HepG2 (cell line): Measurements from ENCODE around the gene LRRC34. TPM values are rescaled to one million over a fixed set of nuclear protein-coding genes. Genes with fewer than 3 reads are reported as not detected.

ENCODE experiments used
- BORCS8-MEF2B ChIP-seq: sonication (generic); formaldehyde crosslinking; IDR thresholded peaks from 2 replicates; pipeline ENCODE4 v1.8.0; 2022; ENCODE audit warnings: mild to moderate bottlenecking, missing genetic modification reagents
- CHD2 ChIP-seq: IDR thresholded peaks from 2 replicates; pipeline ENCODE4 v1.6.1; 2011; ENCODE audit warnings: low read depth, low read length, improper control_type of control experiment
- FOXC1 ChIP-seq: sonication (generic); formaldehyde crosslinking; IDR thresholded peaks from 2 replicates; pipeline ENCODE4 v1.8.0; 2022; ENCODE audit warnings: mild to moderate bottlenecking, missing genetic modification reagents, borderline replicate concordance
- HCFC1 ChIP-seq: fragments of 150-350 bp; IDR thresholded peaks from 2 replicates; pipeline ENCODE4 v1.6.1; 2014; ENCODE audit warnings: low read depth, low read length
- HNRNPL ChIP-seq: fragments of 200-400 bp; formaldehyde crosslinking; IDR thresholded peaks from 2 replicates; pipeline ENCODE4 v1.6.1; 2017; ENCODE audit warnings: mild to moderate bottlenecking, low read depth, low read length
- ISX ChIP-seq: sonication (generic); formaldehyde crosslinking; conservative IDR thresholded peaks from 2 replicates; pipeline ENCODE4 v1.5.0; 2020; ENCODE audit warnings: missing genetic modification reagents
- LRRFIP1 ChIP-seq: sonication (generic); formaldehyde crosslinking; conservative IDR thresholded peaks from 2 replicates; pipeline ENCODE4 v1.4.0; 2020; ENCODE audit warnings: missing genetic modification reagents
- POLR2AphosphoS5 ChIP-seq: IDR thresholded peaks from 2 replicates; pipeline ENCODE4 v1.6.1; 2012; ENCODE audit warnings: low read depth, low read length
- PPARG ChIP-seq: conservative IDR thresholded peaks from 2 replicates; pipeline ENCODE4 v1.6.1; 2016; ENCODE audit warnings: missing biosample characterization, missing genetic modification reagents
- SALL1 ChIP-seq: sonication (generic); formaldehyde crosslinking; IDR thresholded peaks from 2 replicates; pipeline ENCODE4 v1.8.0; 2022; ENCODE audit warnings: mild to moderate bottlenecking, missing genetic modification reagents
- SATB2 ChIP-seq: sonication (generic); formaldehyde crosslinking; IDR thresholded peaks from 2 replicates; pipeline ENCODE4 v1.5.0; 2020; ENCODE audit warnings: missing genetic modification reagents
- SOX6 ChIP-seq, 2 experiments: fragments of 450-650 bp in 1 of 2; sonication (generic) in 1 of 2; formaldehyde crosslinking in 1 of 2; IDR thresholded peaks; 2 replicates each; pipeline versions ENCODE4 v1.4.0 to v1.6.1; 2017 to 2020; ENCODE audit warnings: antibody characterized with exemption in 1 of 2, mild to moderate bottlenecking in 1 of 2, missing genetic modification reagents in 1 of 2
- TARDBP ChIP-seq: sonication (generic); formaldehyde crosslinking; IDR thresholded peaks from 2 replicates; pipeline ENCODE4 v1.8.0; 2022; ENCODE audit warnings: mild to moderate bottlenecking, missing genetic modification reagents
- ZNF235 ChIP-seq: sonication (generic); formaldehyde crosslinking; IDR thresholded peaks from 2 replicates; pipeline ENCODE4 v1.8.1; 2023; ENCODE audit warnings: mild to moderate bottlenecking, missing genetic modification reagents, borderline replicate concordance
- ZNF496 ChIP-seq: sonication (generic); formaldehyde crosslinking; IDR thresholded peaks from 2 replicates; pipeline ENCODE4 v1.8.1; 2023; ENCODE audit warnings: mild to moderate bottlenecking, moderate library complexity, missing genetic modification reagents; ENCODE audit not compliant: insufficient replicate concordance
- ZNF569 ChIP-seq: sonication (generic); formaldehyde crosslinking; IDR thresholded peaks from 2 replicates; pipeline ENCODE4 v1.5.0; 2020; ENCODE audit warnings: mild to moderate bottlenecking, missing genetic modification reagents, moderate library complexity, borderline replicate concordance
- ZNF580 ChIP-seq: IDR thresholded peaks from 2 replicates; pipeline ENCODE4 v1.6.1; 2016; ENCODE audit warnings: low read depth, borderline replicate concordance
- ZNF678 ChIP-seq: sonication (generic); formaldehyde crosslinking; IDR thresholded peaks from 2 replicates; pipeline ENCODE4 v1.4.0; 2020; ENCODE audit warnings: mild to moderate bottlenecking, missing genetic modification reagents
- ZNF883 ChIP-seq: sonication (generic); formaldehyde crosslinking; IDR thresholded peaks from 2 replicates; pipeline ENCODE4 v1.5.1; 2020; ENCODE audit warnings: mild to moderate bottlenecking, missing genetic modification reagents; ENCODE audit errors: not compliant biosample characterization
- polyA plus RNA-seq, 8 experiments: library from polyadenylated mRNA; depleted of rRNA in 3 of 8; stranded (reverse) in 7 of 8; unstranded in 1 of 8; fragments of >200 nt; fragmentation: Illumina TruSeq in 4 of 8; extraction: Trizol in 4 of 8; gene quantifications; 2 replicates each; pipeline versions ENCODE4 v1.2.1 to v1.2.3, GENCODE V29; 2011 to 2016; ENCODE audit warnings: low read depth in 4 of 8, missing spikeins in 1 of 8, mixed read lengths in 1 of 8; ENCODE audit not compliant: insufficient read depth in 1 of 8
- total RNA-seq, 5 experiments: library from RNA; depleted of rRNA; stranded (reverse); fragments of >200 nt; fragmentation: Illumina TruSeq; extraction: Trizol; gene quantifications; 2 replicates each; pipeline ENCODE4 v1.2.3, GENCODE V29; 2016; ENCODE audit warnings: low read depth in 1 of 5
- TF ChIP-seq, protein P1 (sequence below): fragments of 450-650 bp; IDR thresholded peaks from 2 replicates; pipeline ENCODE4 v1.6.1; 2017
- TF ChIP-seq, protein P2 (sequence below): sonication (generic); formaldehyde crosslinking; IDR thresholded peaks from 2 replicates; pipeline ENCODE4 v1.4.0; 2020; ENCODE audit warnings: missing genetic modification reagents
- TF ChIP-seq, protein P3 (sequence below): sonication (generic); formaldehyde crosslinking; IDR thresholded peaks from 2 replicates; pipeline ENCODE4 v1.8.1; 2023; ENCODE audit warnings: mild to moderate bottlenecking, missing genetic modification reagents

LRRC34 gene
- total and polyA plus RNA-seq, 2 of the 13 experiments (the other 11 are each of a cell fraction or from before 2014, with no cell fraction given), result not detected

DNA sequence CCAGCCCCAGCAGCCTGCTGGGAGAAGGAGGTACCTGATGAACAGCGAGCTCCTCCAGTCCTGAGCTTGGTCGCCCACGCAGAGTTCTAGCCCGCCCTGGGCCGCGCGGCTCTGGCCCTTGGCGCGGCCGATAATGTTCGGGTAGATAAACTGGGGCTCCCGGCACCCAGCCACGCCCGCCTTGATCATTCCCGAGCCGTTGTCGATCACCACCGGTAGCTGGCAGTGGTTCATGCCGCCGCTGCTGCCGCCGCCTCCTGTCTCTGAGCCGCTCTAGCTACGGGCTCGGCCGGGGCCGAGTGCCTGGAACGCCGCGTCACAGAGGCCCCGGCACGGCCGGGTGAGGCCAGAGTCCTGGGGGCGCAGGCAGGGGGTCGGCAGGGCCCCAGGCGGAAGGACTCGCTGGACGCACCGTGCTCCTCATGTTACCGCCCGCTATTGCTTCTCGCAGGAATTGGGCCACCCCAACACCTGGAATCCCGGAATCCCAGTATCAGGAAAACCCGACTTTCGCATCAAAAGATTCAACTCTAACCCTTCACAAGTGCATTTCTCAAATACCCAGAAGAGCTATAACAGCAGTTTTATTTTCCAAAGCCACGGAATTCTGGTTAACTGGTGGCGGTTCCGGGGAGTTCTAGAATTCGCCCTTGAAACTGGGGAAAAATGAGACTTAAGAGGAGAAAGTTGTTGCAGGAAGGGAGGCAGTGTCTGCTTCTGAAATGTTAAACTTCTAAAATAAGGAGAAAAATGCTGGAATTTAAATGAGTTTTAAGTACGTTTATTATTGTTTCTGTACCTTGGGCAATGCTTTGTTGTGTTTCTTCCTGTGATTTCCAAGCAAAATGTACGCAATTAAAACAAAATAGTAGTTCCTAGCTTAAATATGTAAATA is 43.2 kb downstream of the LRRC34 start, which contains the start of gene ACTRT3 (continued):
- TF ChIP-seq, protein P1, sequence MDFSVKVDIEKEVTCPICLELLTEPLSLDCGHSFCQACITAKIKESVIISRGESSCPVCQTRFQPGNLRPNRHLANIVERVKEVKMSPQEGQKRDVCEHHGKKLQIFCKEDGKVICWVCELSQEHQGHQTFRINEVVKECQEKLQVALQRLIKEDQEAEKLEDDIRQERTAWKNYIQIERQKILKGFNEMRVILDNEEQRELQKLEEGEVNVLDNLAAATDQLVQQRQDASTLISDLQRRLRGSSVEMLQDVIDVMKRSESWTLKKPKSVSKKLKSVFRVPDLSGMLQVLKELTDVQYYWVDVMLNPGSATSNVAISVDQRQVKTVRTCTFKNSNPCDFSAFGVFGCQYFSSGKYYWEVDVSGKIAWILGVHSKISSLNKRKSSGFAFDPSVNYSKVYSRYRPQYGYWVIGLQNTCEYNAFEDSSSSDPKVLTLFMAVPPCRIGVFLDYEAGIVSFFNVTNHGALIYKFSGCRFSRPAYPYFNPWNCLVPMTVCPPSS, result no peak
- TF ChIP-seq LRRFIP1 (CRISPR knock-in tag) (no peak), ZNF235 (no peak), SOX6 (IDR thresholded peaks at IDR 0.05) (no peak), SOX6 (CRISPR knock-in tag; IDR thresholded peaks at IDR 0.05) (peak; percentile 48), HCFC1 (no peak), ZNF883 (no peak), SALL1 (CRISPR knock-in tag) (peak; percentile 88), PPARG (CRISPR knock-in tag) (0 out of 2 replicates have a peak, but pooled peaks have one; percentile 14), ZNF569 (CRISPR knock-in tag) (no peak), FOXC1 (CRISPR knock-in tag) (no peak), HNRNPL (no peak), CHD2 (peak; percentile 70), BORCS8-MEF2B (CRISPR knock-in tag) (no peak), ISX (CRISPR knock-in tag) (no peak), ZNF496 (no peak), SATB2 (CRISPR knock-in tag) (no peak), ZNF580 (CRISPR knock-in tag) (no peak), POLR2AphosphoS5 (no peak), ZNF678 (CRISPR knock-in tag) (no peak), TARDBP (peak; percentile 34; the same call in 1 of the 2 replicates)
- TF ChIP-seq, protein P2, sequence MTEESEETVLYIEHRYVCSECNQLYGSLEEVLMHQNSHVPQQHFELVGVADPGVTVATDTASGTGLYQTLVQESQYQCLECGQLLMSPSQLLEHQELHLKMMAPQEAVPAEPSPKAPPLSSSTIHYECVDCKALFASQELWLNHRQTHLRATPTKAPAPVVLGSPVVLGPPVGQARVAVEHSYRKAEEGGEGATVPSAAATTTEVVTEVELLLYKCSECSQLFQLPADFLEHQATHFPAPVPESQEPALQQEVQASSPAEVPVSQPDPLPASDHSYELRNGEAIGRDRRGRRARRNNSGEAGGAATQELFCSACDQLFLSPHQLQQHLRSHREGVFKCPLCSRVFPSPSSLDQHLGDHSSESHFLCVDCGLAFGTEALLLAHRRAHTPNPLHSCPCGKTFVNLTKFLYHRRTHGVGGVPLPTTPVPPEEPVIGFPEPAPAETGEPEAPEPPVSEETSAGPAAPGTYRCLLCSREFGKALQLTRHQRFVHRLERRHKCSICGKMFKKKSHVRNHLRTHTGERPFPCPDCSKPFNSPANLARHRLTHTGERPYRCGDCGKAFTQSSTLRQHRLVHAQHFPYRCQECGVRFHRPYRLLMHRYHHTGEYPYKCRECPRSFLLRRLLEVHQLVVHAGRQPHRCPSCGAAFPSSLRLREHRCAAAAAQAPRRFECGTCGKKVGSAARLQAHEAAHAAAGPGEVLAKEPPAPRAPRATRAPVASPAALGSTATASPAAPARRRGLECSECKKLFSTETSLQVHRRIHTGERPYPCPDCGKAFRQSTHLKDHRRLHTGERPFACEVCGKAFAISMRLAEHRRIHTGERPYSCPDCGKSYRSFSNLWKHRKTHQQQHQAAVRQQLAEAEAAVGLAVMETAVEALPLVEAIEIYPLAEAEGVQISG (CRISPR knock-in tag), result peak; percentile 83
- TF ChIP-seq, protein P3, sequence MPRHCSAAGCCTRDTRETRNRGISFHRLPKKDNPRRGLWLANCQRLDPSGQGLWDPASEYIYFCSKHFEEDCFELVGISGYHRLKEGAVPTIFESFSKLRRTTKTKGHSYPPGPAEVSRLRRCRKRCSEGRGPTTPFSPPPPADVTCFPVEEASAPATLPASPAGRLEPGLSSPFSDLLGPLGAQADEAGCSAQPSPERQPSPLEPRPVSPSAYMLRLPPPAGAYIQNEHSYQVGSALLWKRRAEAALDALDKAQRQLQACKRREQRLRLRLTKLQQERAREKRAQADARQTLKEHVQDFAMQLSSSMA (CRISPR knock-in tag), result no peak
